IMR-90 (cell line): ENCODE measurements around the gene SLC30A2. TPM values are rescaled to one million over a fixed set of nuclear protein-coding genes. Genes with fewer than 3 reads are reported as not detected.
A peak's percentile ranks its signal among the peaks of the same experiment; 100 is the strongest.

Source experiments
- ATAC-seq: fragments of 200-7000 bp; cut with Tn5 transposase; 2 replicates; pipeline ENCODE4 v1.9.1; 2020; ENCODE audit warnings: low read depth, mild to moderate bottlenecking, moderate library complexity
- BruUV-seq: library from RNA; stranded (reverse); fragments of 400-500 nt; replicated peaks from 2 replicates; lab custom pipeline; 2021; lab: Mats Ljungman, UMichigan
- CTCF ChIA-PET: fragments of 300-600 bp; formaldehyde crosslinking; extraction: SDS; loops from one replicate; lab custom pipeline; 2021; ENCODE audit warnings: antibody characterized with exemption; lab: Yijun Ruan, JAX
- POLR2A ChIA-PET: fragments of 300-600 bp; sonication (Branson Sonifier 250); formaldehyde crosslinking; loops from one replicate; lab custom pipeline; 2022; ENCODE audit warnings: antibody characterized with exemption; ENCODE audit not compliant: unreplicated experiment; lab: Charles Lee
- DNase-seq: peaks from one replicate; pipeline ENCODE4 v3.0.0; 2013
- H2AFZ ChIP-seq: replicated peaks from 2 replicates; pipeline ENCODE3; 2013; ENCODE audit warnings: low read length, mild to moderate bottlenecking; ENCODE audit not compliant: poor library complexity
- H2AK5ac ChIP-seq: 2 replicates; pipeline ENCODE4 v1.6.1; 2013; ENCODE audit warnings: low read depth, low read length, inconsistent platforms
- H2AK9ac ChIP-seq: replicated peaks from 2 replicates; pipeline ENCODE3; 2013; ENCODE audit warnings: mild to moderate bottlenecking, low read depth, low read length, moderate library complexity; ENCODE audit not compliant: poor library complexity
- H2BK120ac ChIP-seq: 2 replicates; pipeline ENCODE4 v1.6.1; 2013; ENCODE audit warnings: low read depth, low read length, inconsistent platforms
- H2BK15ac ChIP-seq: 3 replicates; pipeline ENCODE4 v1.6.1; 2013; ENCODE audit warnings: low read depth, low read length, inconsistent platforms
- H2BK20ac ChIP-seq: 2 replicates; pipeline ENCODE4 v1.6.1; 2013; ENCODE audit warnings: low read depth, mild to moderate bottlenecking, inconsistent platforms, low read length, moderate library complexity
- H2BK5ac ChIP-seq: 2 replicates; pipeline ENCODE4 v1.6.1; 2013; ENCODE audit warnings: mild to moderate bottlenecking, low read depth, low read length, inconsistent platforms; ENCODE audit not compliant: poor library complexity, severe bottlenecking
- H3K14ac ChIP-seq: replicated peaks from 2 replicates; pipeline ENCODE4 v1.6.1; 2013; ENCODE audit warnings: low read depth, low read length, inconsistent platforms
- H3K18ac ChIP-seq: 2 replicates; pipeline ENCODE4 v1.6.1; 2013; ENCODE audit warnings: low read depth, low read length, control low read depth
- H3K23ac ChIP-seq: 2 replicates; pipeline ENCODE4 v1.6.1; 2013; ENCODE audit warnings: low read depth, low read length, inconsistent platforms
- H3K27ac ChIP-seq: 2 replicates; pipeline ENCODE4 v1.5.1; 2013; ENCODE audit warnings: mild to moderate bottlenecking, control low read depth, low read length; ENCODE audit not compliant: insufficient read depth
- H3K27me3 ChIP-seq: 2 replicates; pipeline ENCODE4 v1.6.1; 2013; ENCODE audit warnings: low read length; ENCODE audit not compliant: control insufficient read depth, insufficient read depth
- H3K36me3 ChIP-seq: 2 replicates; pipeline ENCODE4 v1.6.1; 2013; ENCODE audit warnings: low read length, mixed read lengths; ENCODE audit not compliant: control insufficient read depth, insufficient read depth
- H3K4ac ChIP-seq: 2 replicates; pipeline ENCODE4 v1.6.1; 2013; ENCODE audit warnings: low read depth, low read length, inconsistent platforms
- H3K4me1 ChIP-seq: 2 replicates; pipeline ENCODE4 v1.6.1; 2013; ENCODE audit warnings: low read length, mixed read lengths; ENCODE audit not compliant: control insufficient read depth, insufficient read depth
- H3K4me2 ChIP-seq: 2 replicates; pipeline ENCODE4 v1.6.1; 2013; ENCODE audit warnings: low read depth, mild to moderate bottlenecking, control low read depth, low read length, moderate library complexity
- H3K4me3 ChIP-seq: 2 replicates; pipeline ENCODE4 v1.5.1; 2013; ENCODE audit warnings: low read depth, mild to moderate bottlenecking, control low read depth, low read length, moderate library complexity; ENCODE audit not compliant: insufficient read depth
- H3K56ac ChIP-seq: 2 replicates; pipeline ENCODE4 v1.6.1; 2013; ENCODE audit warnings: low read length, inconsistent platforms; ENCODE audit not compliant: insufficient read depth; ENCODE audit errors: extremely low read depth
- H3K79me1 ChIP-seq, 2 experiments: 2 replicates each; pipeline ENCODE4 v1.6.1; 2013; ENCODE audit warnings: low read length in 2 of 2, inconsistent platforms in 1 of 2, low read depth in 1 of 2
- H3K9ac ChIP-seq: 2 replicates; pipeline ENCODE4 v1.6.1; 2013; ENCODE audit warnings: low read depth, low read length, control low read depth
- H3K9me1 ChIP-seq: 2 replicates; pipeline ENCODE4 v1.6.1; 2013; ENCODE audit warnings: low read length, inconsistent platforms; ENCODE audit not compliant: insufficient read depth
- H3K9me3 ChIP-seq: 2 replicates; pipeline ENCODE4 v1.6.1; 2013; ENCODE audit warnings: low read length; ENCODE audit not compliant: control insufficient read depth, insufficient read depth
- H4K20me1 ChIP-seq: 2 replicates; pipeline ENCODE4 v1.6.1; 2013; ENCODE audit warnings: low read length, inconsistent platforms; ENCODE audit not compliant: insufficient read depth
- H4K5ac ChIP-seq: 2 replicates; pipeline ENCODE4 v1.6.1; 2013; ENCODE audit warnings: mild to moderate bottlenecking, low read depth, low read length, control low read depth
- H4K8ac ChIP-seq, 2 experiments: 2 replicates each; pipeline ENCODE4 v1.6.1; 2013; ENCODE audit warnings: low read depth in 2 of 2, low read length in 2 of 2, control low read depth in 1 of 2, inconsistent platforms in 1 of 2
- H4K91ac ChIP-seq: 2 replicates; pipeline ENCODE4 v1.6.1; 2013; ENCODE audit warnings: low read depth, low read length, inconsistent platforms; ENCODE audit not compliant: insufficient read depth
- BHLHE40 ChIP-seq: fragments of 150-350 bp; IDR thresholded peaks from 2 replicates; pipeline ENCODE4 v1.6.1; 2016; ENCODE audit warnings: mild to moderate bottlenecking, low read depth, low read length
- CHD1 ChIP-seq: IDR thresholded peaks from 2 replicates; pipeline ENCODE4 v1.6.1; 2012; ENCODE audit warnings: low read depth, low read length, improper control_type of control experiment
- FOS ChIP-seq: fragments of 150-350 bp; IDR thresholded peaks from 2 replicates; pipeline ENCODE4 v1.6.1; 2016; ENCODE audit warnings: low read depth, low read length
- MAFK ChIP-seq: IDR thresholded peaks from 2 replicates; pipeline ENCODE4 v1.6.1; 2012; ENCODE audit warnings: low read depth, low read length, improper control_type of control experiment
- MAZ ChIP-seq: IDR thresholded peaks from 2 replicates; pipeline ENCODE4 v1.6.1; 2012; ENCODE audit warnings: low read depth, mild to moderate bottlenecking, low read length, improper control_type of control experiment, moderate library complexity, borderline replicate concordance
- MXI1 ChIP-seq: IDR thresholded peaks from 2 replicates; pipeline ENCODE4 v1.6.1; 2012; ENCODE audit warnings: low read depth, mild to moderate bottlenecking, low read length, moderate library complexity, borderline replicate concordance
- RAD21 ChIP-seq: IDR thresholded peaks from 2 replicates; pipeline ENCODE4 v1.6.1; 2012; ENCODE audit warnings: low read length, improper control_type of control experiment
- RCOR1 ChIP-seq: IDR thresholded peaks from 2 replicates; pipeline ENCODE4 v1.6.1; 2012; ENCODE audit warnings: mild to moderate bottlenecking, low read length, improper control_type of control experiment; ENCODE audit not compliant: insufficient replicate concordance
- RFX5 ChIP-seq: IDR thresholded peaks from 2 replicates; pipeline ENCODE4 v1.8.0; 2012; ENCODE audit warnings: low read depth, mild to moderate bottlenecking, low read length, moderate library complexity
- SMC3 ChIP-seq: fragments of 150-350 bp; IDR thresholded peaks from 2 replicates; pipeline ENCODE4 v1.6.1; 2016; ENCODE audit warnings: low read depth, mild to moderate bottlenecking, antibody characterized with exemption, low read length, moderate library complexity
- WGBS, 2 experiments: methylation state at CpG; one replicate each; pipeline versions ENCODE4 v1.1.5 to v1.1.7; 2013; ENCODE audit warnings: missing lambda C conversion rate in 2 of 2; ENCODE audit not compliant: insufficient read length in 1 of 2; ENCODE audit errors: extremely low coverage in 2 of 2; 5-methylcytosine and 5-hydroxymethylcytosine counted together
- dilution Hi-C: fragments of 300-500 bp; cut with HindIII; formaldehyde crosslinking; loops from one replicate; pipeline ENCODE4 v1.14.3; 2018; ENCODE audit warnings: low sequenced_read_pairs; ENCODE audit not compliant: unreplicated experiment
- in situ Hi-C: fragments of 300-500 bp; cut with MboI; formaldehyde crosslinking; loops from 3 replicates; pipeline ENCODE4 v1.14.3; 2019; ENCODE audit warnings: low sequenced_read_pairs, inconsistent platforms, mixed read lengths
- intact Hi-C: fragments of 100-400 bp; cut with micrococcal nuclease; formaldehyde crosslinking; loops from 2 replicates; pipeline ENCODE4 v1.10.0; 2022
- polyA plus RNA-seq, 3 experiments: library from polyadenylated mRNA; depleted of rRNA; stranded (reverse); fragments of >200 nt; gene quantifications; 2 replicates each; pipeline ENCODE4 v1.2.3, GENCODE V29; 2012; ENCODE audit warnings: low replicate concordance in 1 of 3
- total RNA-seq: library from RNA; depleted of rRNA; stranded (reverse); fragments of >200 nt; gene quantifications from 2 replicates; pipeline ENCODE4 v1.2.3, GENCODE V29; 2012
- TF ChIP-seq, protein P1 (sequence below): conservative IDR thresholded peaks from 2 replicates; pipeline ENCODE4 v1.5.1; 2012; ENCODE audit warnings: mild to moderate bottlenecking, low read depth, low read length, improper control_type of control experiment
- TF ChIP-seq, protein P2 (sequence below): fragments of 150-350 bp; IDR thresholded peaks from 2 replicates; pipeline ENCODE4 v1.6.1; 2016; ENCODE audit warnings: low read depth, mild to moderate bottlenecking, low read length, moderate library complexity, borderline replicate concordance
- TF ChIP-seq, protein P3 (sequence below): fragments of 150-350 bp; IDR thresholded peaks from 2 replicates; pipeline ENCODE4 v1.6.1; 2017; ENCODE audit warnings: mild to moderate bottlenecking, antibody characterized with exemption, low read length, low read depth

The SLC30A2 gene
- total and polyA plus RNA-seq, 2 of the 4 experiments (the other 2 are of a cell fraction), result not detected

- no peaks in the 10 kb centered on the region for H3K9me3 ChIP-seq
- peaks cover 21% of the 10 kb centered on the region for H3K27me3 ChIP-seq
- H3K4ac ChIP-seq, result no peak overlapping the region
- in situ Hi-C loops (no loop called here), intact Hi-C loops (loop anchor here (1.0 to 5.0 kb wide), 6 partner anchors 68 to 354 kb away; no protein-coding TSS in a partner anchor), dilution Hi-C loops (no loop called here)
- H3K4me1 ChIP-seq, result peaks cover 6% of the 10 kb centered on the region
- H3K18ac ChIP-seq, result no peak overlapping the region
- H4K91ac ChIP-seq, result no peak overlapping the region
- H3K36me3 ChIP-seq, result no peaks in the 10 kb centered on the region
- no peak overlapping the region for H3K9ac ChIP-seq
- 0 out of 2 replicates have a peak, but pooled peaks cover 3% of the 10 kb centered on the region for H3K9me1 ChIP-seq
- no peak for TF ChIP-seq MAZ
- no peak for TF ChIP-seq BHLHE40
- no peak for TF ChIP-seq RCOR1
- TF ChIP-seq CHD1, result no peak
- TF ChIP-seq, protein P1, sequence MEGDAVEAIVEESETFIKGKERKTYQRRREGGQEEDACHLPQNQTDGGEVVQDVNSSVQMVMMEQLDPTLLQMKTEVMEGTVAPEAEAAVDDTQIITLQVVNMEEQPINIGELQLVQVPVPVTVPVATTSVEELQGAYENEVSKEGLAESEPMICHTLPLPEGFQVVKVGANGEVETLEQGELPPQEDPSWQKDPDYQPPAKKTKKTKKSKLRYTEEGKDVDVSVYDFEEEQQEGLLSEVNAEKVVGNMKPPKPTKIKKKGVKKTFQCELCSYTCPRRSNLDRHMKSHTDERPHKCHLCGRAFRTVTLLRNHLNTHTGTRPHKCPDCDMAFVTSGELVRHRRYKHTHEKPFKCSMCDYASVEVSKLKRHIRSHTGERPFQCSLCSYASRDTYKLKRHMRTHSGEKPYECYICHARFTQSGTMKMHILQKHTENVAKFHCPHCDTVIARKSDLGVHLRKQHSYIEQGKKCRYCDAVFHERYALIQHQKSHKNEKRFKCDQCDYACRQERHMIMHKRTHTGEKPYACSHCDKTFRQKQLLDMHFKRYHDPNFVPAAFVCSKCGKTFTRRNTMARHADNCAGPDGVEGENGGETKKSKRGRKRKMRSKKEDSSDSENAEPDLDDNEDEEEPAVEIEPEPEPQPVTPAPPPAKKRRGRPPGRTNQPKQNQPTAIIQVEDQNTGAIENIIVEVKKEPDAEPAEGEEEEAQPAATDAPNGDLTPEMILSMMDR, result no peak
- no peak for TF ChIP-seq RAD21
- TF ChIP-seq RFX5, result no peak
- no peak for TF ChIP-seq MXI1
- no peak for TF ChIP-seq FOS
- TF ChIP-seq MAFK, result no peak
- no peak for TF ChIP-seq SMC3
- TF ChIP-seq, protein P2, sequence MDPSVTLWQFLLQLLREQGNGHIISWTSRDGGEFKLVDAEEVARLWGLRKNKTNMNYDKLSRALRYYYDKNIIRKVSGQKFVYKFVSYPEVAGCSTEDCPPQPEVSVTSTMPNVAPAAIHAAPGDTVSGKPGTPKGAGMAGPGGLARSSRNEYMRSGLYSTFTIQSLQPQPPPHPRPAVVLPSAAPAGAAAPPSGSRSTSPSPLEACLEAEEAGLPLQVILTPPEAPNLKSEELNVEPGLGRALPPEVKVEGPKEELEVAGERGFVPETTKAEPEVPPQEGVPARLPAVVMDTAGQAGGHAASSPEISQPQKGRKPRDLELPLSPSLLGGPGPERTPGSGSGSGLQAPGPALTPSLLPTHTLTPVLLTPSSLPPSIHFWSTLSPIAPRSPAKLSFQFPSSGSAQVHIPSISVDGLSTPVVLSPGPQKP, result no peak
- TF ChIP-seq, protein P3, sequence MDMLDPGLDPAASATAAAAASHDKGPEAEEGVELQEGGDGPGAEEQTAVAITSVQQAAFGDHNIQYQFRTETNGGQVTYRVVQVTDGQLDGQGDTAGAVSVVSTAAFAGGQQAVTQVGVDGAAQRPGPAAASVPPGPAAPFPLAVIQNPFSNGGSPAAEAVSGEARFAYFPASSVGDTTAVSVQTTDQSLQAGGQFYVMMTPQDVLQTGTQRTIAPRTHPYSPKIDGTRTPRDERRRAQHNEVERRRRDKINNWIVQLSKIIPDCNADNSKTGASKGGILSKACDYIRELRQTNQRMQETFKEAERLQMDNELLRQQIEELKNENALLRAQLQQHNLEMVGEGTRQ, result no peak
- DNase-seq (no peak), ATAC-seq (no peak)
- no peak overlapping the region for H4K5ac ChIP-seq
- no peak overlapping the region for H2BK20ac ChIP-seq
- no peak overlapping the region for H2BK15ac ChIP-seq
- 77% methylated on average over 3 of the region's 11 CpGs; no CpG with 5 or more reads in 1 of the 2 experiments for WGBS, 2 experiments
- CTCF ChIA-PET, result interaction anchor here (0.7 to 1.5 kb wide), 6 partner anchors 11 to 144 kb away, joined by 3 to 9 read pairs (median 4); partner anchors contain the start of gene EXTL1
- H3K56ac ChIP-seq, result no peak overlapping the region
- H3K14ac ChIP-seq, result no peak overlapping the region
- H2BK5ac ChIP-seq, result no peak overlapping the region
- no peak overlapping the region for H3K4me2 ChIP-seq
- no peaks in the 10 kb centered on the region for H3K79me1 ChIP-seq
- H2AK5ac ChIP-seq, result no peak overlapping the region
- no peaks in the 10 kb centered on the region for H4K20me1 ChIP-seq
- H2AFZ ChIP-seq, result peak overlapping the region; percentile 98
- no peak overlapping the region for H2BK120ac ChIP-seq
- H3K23ac ChIP-seq, result no peak overlapping the region
- POLR2A ChIA-PET, result no interaction called here
- H2AK9ac ChIP-seq, result no peak overlapping the region
- no TSS peak for BruUV-seq
- H4K8ac ChIP-seq, result no peak overlapping the region
- no peak overlapping the region for H3K27ac ChIP-seq
- H3K4me3 ChIP-seq, result no peak overlapping the region
Observed at GRCh38 chr1:26036756-26037281, 9.1 kb downstream of the SLC30A2 start.
